Measurements from ENCODE around the gene MRPL23.

The MRPL23 gene

GRCh38 chr11:1943576-1943975, 3.6 kb upstream of the MRPL23 start:
- no peak for TF ChIP-seq POLR2A (IDR thresholded peaks at IDR 0.05; ENCODE audit: low read length)
- TF ChIP-seq GATA1 (IDR thresholded peaks at IDR 0.05; ENCODE audit: low read depth, low read length): no peak
- DNase-seq: no peak

- DNase-seq: no peak
- no peak for TF ChIP-seq GATA1 (IDR thresholded peaks at IDR 0.05; ENCODE audit: low read depth, low read length)
- no peak for TF ChIP-seq POLR2A (IDR thresholded peaks at IDR 0.05; ENCODE audit: low read length)
These were observed 3.2 kb upstream of the MRPL23 start for GRCh38 chr11:1943977-1944376.

GRCh38 chr11:1947592-1948237, 583 bp downstream of the MRPL23 start:
- no peak for DNase-seq
- TF ChIP-seq GATA1 (IDR thresholded peaks at IDR 0.05; ENCODE audit: low read depth, low read length) (no peak), POLR2A (IDR thresholded peaks at IDR 0.05; ENCODE audit: low read length) (no peak)

GRCh38 chr11:1948389-1948788, 1.3 kb downstream of the MRPL23 start:
- DNase-seq: no peak
- TF ChIP-seq GATA1 (IDR thresholded peaks at IDR 0.05; ENCODE audit: low read depth, low read length) (no peak), POLR2A (IDR thresholded peaks at IDR 0.05; ENCODE audit: low read length) (no peak)

- TF ChIP-seq GATA1 (IDR thresholded peaks at IDR 0.05; ENCODE audit: low read depth, low read length) (no peak), POLR2A (IDR thresholded peaks at IDR 0.05; ENCODE audit: low read length) (no peak)
- DNase-seq: no peak
These were observed 2.2 kb downstream of the MRPL23 start for GRCh38 chr11:1949302-1949701.

GRCh38 chr11:1949922-1950321, 2.8 kb downstream of the MRPL23 start:
- DNase-seq: no peak
- no peak for TF ChIP-seq GATA1 (IDR thresholded peaks at IDR 0.05; ENCODE audit: low read depth, low read length)
- no peak for TF ChIP-seq POLR2A (IDR thresholded peaks at IDR 0.05; ENCODE audit: low read length)

GRCh38 chr11:1952806-1953482, 5.8 kb downstream of the MRPL23 start:
- no peak for DNase-seq
- TF ChIP-seq POLR2A (IDR thresholded peaks at IDR 0.05; ENCODE audit: low read length): no peak
- no peak for TF ChIP-seq GATA1 (IDR thresholded peaks at IDR 0.05; ENCODE audit: low read depth, low read length)

- TF ChIP-seq POLR2A (IDR thresholded peaks at IDR 0.05; ENCODE audit: low read length): no peak
- TF ChIP-seq GATA1 (IDR thresholded peaks at IDR 0.05; ENCODE audit: low read depth, low read length): no peak
- DNase-seq: peak in 1 of 2 experiments; percentile 18
These were observed 6.5 kb downstream of the MRPL23 start for GRCh38 chr11:1953489-1954266.

GRCh38 chr11:1958367-1958766, 11.2 kb downstream of the MRPL23 start:
- TF ChIP-seq POLR2A (IDR thresholded peaks at IDR 0.05; ENCODE audit: low read length) (no peak), GATA1 (IDR thresholded peaks at IDR 0.05; ENCODE audit: low read depth, low read length) (no peak)
- DNase-seq: no peak

GRCh38 chr11:1959786-1960185, 12.7 kb downstream of the MRPL23 start:
- no peak for DNase-seq
- TF ChIP-seq GATA1 (IDR thresholded peaks at IDR 0.05; ENCODE audit: low read depth, low read length) (no peak), POLR2A (IDR thresholded peaks at IDR 0.05; ENCODE audit: low read length) (no peak)

GRCh38 chr11:1963864-1964263, 16.7 kb downstream of the MRPL23 start:
- DNase-seq: no peak
- TF ChIP-seq POLR2A (IDR thresholded peaks at IDR 0.05; ENCODE audit: low read length): no peak
- TF ChIP-seq GATA1 (IDR thresholded peaks at IDR 0.05; ENCODE audit: low read depth, low read length): no peak

GRCh38 chr11:1964348-1964747, 17.2 kb downstream of the MRPL23 start:
- DNase-seq: no peak
- no peak for TF ChIP-seq POLR2A (IDR thresholded peaks at IDR 0.05; ENCODE audit: low read length)
- no peak for TF ChIP-seq GATA1 (IDR thresholded peaks at IDR 0.05; ENCODE audit: low read depth, low read length)

GRCh38 chr11:1964955-1965354, 17.8 kb downstream of the MRPL23 start:
- no peak for DNase-seq
- TF ChIP-seq GATA1 (IDR thresholded peaks at IDR 0.05; ENCODE audit: low read depth, low read length): no peak

GRCh38 chr11:1966531-1966930, 19.4 kb downstream of the MRPL23 start:
- no peak for DNase-seq
- no peak for TF ChIP-seq POLR2A (IDR thresholded peaks at IDR 0.05; ENCODE audit: low read length)
- no peak for TF ChIP-seq GATA1 (IDR thresholded peaks at IDR 0.05; ENCODE audit: low read depth, low read length)

Data from erythroblast (primary cell).